MM.1S (cell line): ENCODE data around the gene SORBS2.

ENCODE experiments used
- EZH2 ChIP-seq: fragments of 300-600 bp; sonication (generic); optimal IDR thresholded peaks from 2 replicates; pipeline ENCODE3; 2017; ENCODE audit warnings: low read depth, mild to moderate bottlenecking, antibody characterized with exemption, low read length, mixed read lengths
- EZH2phosphoT487 ChIP-seq: fragments of 300-600 bp; sonication (generic); IDR thresholded peaks from 2 replicates; pipeline ENCODE4 v1.6.1; 2018; ENCODE audit warnings: antibody characterized with exemption, low read length
- TF ChIP-seq, protein P1 (sequence below): fragments of 300-600 bp; sonication (generic); IDR thresholded peaks from 2 replicates; pipeline ENCODE4 v1.5.1; 2016; ENCODE audit warnings: antibody characterized with exemption, low read length, mixed read lengths

DNA sequence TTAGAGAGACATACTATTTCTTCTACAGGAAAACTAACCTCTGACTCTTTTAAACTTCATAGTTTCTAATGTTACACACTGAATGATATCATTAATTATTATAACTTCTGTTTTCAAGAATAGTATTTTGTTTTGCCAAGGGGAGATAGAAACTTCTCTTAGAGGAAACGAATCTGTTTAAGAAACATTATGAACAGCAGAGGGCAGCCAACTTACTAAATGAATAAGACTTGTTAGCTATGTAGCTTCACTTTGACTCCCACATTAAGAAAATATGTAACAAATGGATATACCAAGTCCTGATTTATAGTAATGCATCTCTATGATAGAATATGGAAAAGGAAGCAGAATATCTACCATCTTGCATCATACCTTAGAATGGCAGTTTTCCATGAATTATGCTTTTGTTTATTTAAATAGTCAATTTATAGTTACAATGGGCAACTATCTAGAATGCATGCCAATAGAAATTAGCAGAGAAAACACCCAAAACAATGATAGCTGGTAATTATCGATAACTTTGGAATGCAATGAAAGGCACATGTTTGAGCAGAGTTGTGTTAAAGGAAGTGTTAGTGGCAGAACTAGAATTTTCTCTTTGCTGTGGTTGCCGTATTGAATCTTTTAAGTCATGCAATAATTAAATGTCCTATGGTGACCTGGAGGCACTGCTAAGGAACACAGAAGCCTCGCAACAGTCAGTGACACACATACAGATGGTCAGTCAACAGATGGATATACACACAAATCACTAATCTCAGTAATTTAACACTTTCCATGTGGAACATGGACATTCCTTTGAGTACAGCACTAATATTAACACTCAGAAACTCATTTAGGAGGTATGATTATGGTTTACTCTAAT lies 171.0 kb downstream of the SORBS2 start:
- TF ChIP-seq, protein P1, sequence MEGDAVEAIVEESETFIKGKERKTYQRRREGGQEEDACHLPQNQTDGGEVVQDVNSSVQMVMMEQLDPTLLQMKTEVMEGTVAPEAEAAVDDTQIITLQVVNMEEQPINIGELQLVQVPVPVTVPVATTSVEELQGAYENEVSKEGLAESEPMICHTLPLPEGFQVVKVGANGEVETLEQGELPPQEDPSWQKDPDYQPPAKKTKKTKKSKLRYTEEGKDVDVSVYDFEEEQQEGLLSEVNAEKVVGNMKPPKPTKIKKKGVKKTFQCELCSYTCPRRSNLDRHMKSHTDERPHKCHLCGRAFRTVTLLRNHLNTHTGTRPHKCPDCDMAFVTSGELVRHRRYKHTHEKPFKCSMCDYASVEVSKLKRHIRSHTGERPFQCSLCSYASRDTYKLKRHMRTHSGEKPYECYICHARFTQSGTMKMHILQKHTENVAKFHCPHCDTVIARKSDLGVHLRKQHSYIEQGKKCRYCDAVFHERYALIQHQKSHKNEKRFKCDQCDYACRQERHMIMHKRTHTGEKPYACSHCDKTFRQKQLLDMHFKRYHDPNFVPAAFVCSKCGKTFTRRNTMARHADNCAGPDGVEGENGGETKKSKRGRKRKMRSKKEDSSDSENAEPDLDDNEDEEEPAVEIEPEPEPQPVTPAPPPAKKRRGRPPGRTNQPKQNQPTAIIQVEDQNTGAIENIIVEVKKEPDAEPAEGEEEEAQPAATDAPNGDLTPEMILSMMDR: peak; percentile 56
- TF ChIP-seq EZH2: no peak
- no peak for TF ChIP-seq EZH2phosphoT487
